ENCODE results near the gene FOXRED2. TPM values are rescaled to one million over a fixed set of nuclear protein-coding genes. Genes with fewer than 3 reads are reported as not detected.
A peak's percentile ranks its signal among the peaks of the same experiment; 100 is the strongest.

Gene FOXRED2
- total and polyA plus RNA-seq, 2 experiments from 2014 or later: 22.3 to 25.7 TPM

DNA sequence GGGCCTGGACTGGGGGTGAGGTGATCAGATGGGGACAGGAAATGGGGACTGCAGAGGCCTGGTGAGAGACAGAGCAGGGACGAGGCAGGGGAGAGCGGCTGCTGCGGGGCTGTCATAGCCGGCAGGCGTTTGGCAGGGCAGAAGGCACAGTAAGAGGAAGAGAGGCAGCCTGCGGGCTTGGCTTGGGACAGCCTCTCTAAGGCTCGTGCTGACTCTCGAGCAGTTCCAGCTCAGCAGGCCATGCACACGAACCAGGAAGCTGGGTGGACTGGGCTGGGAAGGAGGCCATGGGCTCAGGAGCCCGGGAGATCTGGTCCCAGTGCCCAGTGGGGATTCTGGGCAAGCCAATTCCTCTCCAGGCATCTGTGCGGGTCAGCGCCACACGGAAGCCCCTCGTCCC lies 41.8 kb upstream of the FOXRED2 start:
- Histone ChIP-seq H3K4me3 (no peak overlapping the region), H3K27me3 (peaks cover 5% of the 10 kb centered on the region), H3K4me1 (ENCODE audit: low read depth) (no peaks in the 10 kb centered on the region), H3K9me3 (ENCODE audit: low read depth) (no peaks in the 10 kb centered on the region), H3K36me3 (no peaks in the 10 kb centered on the region), H3K27ac (no peak overlapping the region)
- TF ChIP-seq, protein P1, sequence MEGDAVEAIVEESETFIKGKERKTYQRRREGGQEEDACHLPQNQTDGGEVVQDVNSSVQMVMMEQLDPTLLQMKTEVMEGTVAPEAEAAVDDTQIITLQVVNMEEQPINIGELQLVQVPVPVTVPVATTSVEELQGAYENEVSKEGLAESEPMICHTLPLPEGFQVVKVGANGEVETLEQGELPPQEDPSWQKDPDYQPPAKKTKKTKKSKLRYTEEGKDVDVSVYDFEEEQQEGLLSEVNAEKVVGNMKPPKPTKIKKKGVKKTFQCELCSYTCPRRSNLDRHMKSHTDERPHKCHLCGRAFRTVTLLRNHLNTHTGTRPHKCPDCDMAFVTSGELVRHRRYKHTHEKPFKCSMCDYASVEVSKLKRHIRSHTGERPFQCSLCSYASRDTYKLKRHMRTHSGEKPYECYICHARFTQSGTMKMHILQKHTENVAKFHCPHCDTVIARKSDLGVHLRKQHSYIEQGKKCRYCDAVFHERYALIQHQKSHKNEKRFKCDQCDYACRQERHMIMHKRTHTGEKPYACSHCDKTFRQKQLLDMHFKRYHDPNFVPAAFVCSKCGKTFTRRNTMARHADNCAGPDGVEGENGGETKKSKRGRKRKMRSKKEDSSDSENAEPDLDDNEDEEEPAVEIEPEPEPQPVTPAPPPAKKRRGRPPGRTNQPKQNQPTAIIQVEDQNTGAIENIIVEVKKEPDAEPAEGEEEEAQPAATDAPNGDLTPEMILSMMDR (IDR thresholded peaks at IDR 0.05; ENCODE audit: low read depth, low read length): no peak
- no peak for DNase-seq (ENCODE audit: low read depth in 1 of 2, low spot score in 1 of 2)

DNA sequence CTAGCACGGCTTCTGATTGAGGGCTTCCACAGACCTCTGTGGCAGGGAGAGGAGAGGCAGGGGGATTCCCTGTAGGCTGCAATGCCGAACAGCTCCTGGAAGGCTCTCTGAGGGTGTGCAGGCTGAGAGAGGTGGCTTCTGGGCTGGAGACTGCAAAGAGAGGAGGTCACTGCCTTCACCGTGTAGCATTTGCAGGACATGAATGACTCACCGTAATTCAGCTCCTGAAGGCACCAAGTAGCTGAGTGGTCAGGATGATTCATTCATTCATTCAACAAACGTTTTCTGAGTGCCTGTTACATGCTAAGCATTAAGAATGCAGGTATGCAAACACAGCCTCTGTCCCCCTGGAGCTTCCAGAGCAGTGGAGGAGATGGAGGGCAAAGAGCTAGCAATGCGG lies 40.1 kb upstream of the FOXRED2 start:
- Histone ChIP-seq H3K27me3 (peaks cover 5% of the 10 kb centered on the region), H3K27ac (no peak overlapping the region), H3K4me3 (no peak overlapping the region), H3K36me3 (no peaks in the 10 kb centered on the region), H3K4me1 (ENCODE audit: low read depth) (no peaks in the 10 kb centered on the region), H3K9me3 (ENCODE audit: low read depth) (no peaks in the 10 kb centered on the region)
- TF ChIP-seq, protein P1 (IDR thresholded peaks at IDR 0.05; ENCODE audit: low read depth, low read length): no peak
- DNase-seq (ENCODE audit: low read depth in 1 of 2, low spot score in 1 of 2): peak in 1 of 2 donors; percentile 38

DNA sequence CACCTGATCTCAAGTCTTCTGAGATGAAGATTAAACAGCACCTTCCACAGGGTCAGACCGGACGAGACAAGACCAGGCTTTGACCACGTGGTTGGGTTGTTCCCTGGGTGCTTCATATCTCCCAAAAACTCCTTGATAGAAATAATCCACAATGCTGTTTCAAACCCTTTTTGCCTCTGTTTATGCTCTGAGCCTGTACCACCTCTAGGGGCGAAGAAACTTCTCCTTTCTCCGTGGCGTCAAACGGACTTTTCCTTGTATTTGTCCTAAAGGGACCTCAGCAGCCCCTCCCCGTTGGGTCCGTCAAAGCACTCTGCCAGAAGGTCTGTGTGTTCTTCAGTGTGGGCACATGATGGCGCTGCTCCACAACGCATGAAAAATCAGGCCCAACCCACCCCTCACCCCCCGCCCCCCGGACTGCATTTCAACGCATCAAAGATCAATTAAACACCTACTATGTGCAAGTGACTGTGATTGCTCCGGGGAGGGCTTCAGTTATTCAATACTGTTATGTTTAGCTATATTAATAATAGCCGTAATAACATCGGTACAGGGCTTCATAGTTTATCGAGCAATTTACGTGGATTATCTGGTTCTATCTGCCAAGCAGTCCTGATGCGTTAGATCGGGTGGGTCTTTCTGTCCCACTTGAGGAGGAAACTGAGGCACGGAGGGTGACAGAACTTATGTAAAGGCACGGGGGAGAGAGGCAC lies 39.4 kb upstream of the FOXRED2 start:
- Histone ChIP-seq H3K27me3 (peaks cover under 1% of the 10 kb centered on the region), H3K4me1 (ENCODE audit: low read depth) (no peaks in the 10 kb centered on the region), H3K27ac (no peak overlapping the region), H3K36me3 (no peaks in the 10 kb centered on the region), H3K9me3 (ENCODE audit: low read depth) (no peaks in the 10 kb centered on the region), H3K4me3 (no peak overlapping the region)
- TF ChIP-seq, protein P1 (IDR thresholded peaks at IDR 0.05; ENCODE audit: low read depth, low read length): peak; percentile 53
- peak; percentile 70 to 71 for DNase-seq (ENCODE audit: low read depth in 1 of 2, low spot score in 1 of 2)

DNA sequence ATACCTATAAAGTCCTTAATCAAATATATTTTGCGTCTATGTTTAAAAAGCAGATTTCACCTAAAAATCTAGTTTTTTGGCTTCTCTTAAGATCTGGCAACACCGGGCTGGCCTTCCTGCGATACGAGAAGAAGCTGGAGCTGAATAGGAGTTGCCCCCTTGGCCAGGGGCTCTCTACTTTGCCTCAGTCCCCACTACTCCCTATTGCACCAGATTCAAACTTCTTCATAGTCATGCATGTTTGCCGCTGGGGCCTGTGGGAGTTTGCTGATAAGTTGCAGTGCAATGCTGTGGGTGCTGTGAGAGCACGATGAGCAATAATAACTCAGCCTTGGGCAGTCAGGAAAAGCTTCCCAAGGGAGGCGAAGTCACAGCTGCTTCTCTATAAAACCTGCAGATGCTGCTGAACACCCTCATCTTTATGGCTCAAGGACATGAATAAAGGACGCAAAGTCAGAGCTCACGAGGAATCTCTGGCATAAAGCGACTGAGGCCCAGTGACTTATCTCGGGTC lies 37.3 kb upstream of the FOXRED2 start:
- Histone ChIP-seq H3K4me3 (no peak overlapping the region), H3K9me3 (ENCODE audit: low read depth) (no peaks in the 10 kb centered on the region), H3K27me3 (no peaks in the 10 kb centered on the region), H3K4me1 (ENCODE audit: low read depth) (no peaks in the 10 kb centered on the region), H3K36me3 (no peaks in the 10 kb centered on the region), H3K27ac (no peak overlapping the region)
- peak in 1 of 2 donors; percentile 51 for DNase-seq (ENCODE audit: low read depth in 1 of 2, low spot score in 1 of 2)
- TF ChIP-seq, protein P1 (IDR thresholded peaks at IDR 0.05; ENCODE audit: low read depth, low read length): no peak

DNA sequence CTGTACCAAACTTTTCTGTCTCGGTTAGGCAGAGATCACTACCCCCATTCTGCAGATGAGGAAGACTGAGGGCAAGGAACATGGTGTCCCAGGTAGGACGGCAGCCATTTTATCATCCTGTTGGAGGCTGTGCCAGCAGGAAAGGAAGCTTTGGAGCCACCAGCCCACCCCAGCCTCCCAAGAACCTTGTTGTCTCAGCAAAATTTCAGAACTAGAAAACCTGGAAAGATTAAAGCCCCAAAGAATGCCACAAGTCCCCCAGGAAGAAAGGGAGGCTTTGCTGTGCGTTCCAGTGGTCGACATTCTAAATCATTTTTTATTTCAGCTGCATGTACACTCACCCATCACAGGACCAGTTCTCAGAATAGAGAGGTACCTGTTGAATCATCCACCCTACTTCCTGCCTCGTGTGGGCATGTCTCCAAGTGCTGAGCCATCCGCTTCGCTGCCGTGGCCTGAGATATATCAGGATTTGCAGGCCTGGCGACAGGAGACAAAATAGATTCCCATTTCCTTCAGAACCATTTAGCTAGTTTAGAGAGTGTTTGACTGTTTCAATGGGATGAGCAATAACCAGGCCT lies 35.1 kb upstream of the FOXRED2 start:
- Histone ChIP-seq H3K9me3 (ENCODE audit: low read depth) (no peaks in the 10 kb centered on the region), H3K4me1 (ENCODE audit: low read depth) (no peaks in the 10 kb centered on the region), H3K27ac (no peak overlapping the region), H3K4me3 (no peak overlapping the region), H3K36me3 (no peaks in the 10 kb centered on the region), H3K27me3 (no peaks in the 10 kb centered on the region)
- DNase-seq (ENCODE audit: low read depth in 1 of 2, low spot score in 1 of 2): peak in 1 of 2 donors; percentile 74
- TF ChIP-seq, protein P1 (IDR thresholded peaks at IDR 0.05; ENCODE audit: low read depth, low read length): no peak

Data from cardiac muscle cell (in vitro differentiated cells and primary cell).